DMS 273 (cell line): Measurements from ENCODE around the gene RALGAPB.
A peak's percentile ranks its signal among the peaks of the same experiment; 100 is the strongest.
"Not testable (repeated sequence)": the region's sequence is repeated elsewhere in the genome, so short reads cannot be mapped to it uniquely, and the experiment has no call there.

Experiments
- DNase-seq: peaks from one replicate; lab custom pipeline; 2025; ENCODE audit not compliant: unreplicated experiment; lab: John Stamatoyannopoulos, UW

Gene RALGAPB

GRCh38 chr20:38446441-38447209 lies 26.0 kb upstream of the RALGAPB start:
- peak; percentile 97 for DNase-seq

DNA sequence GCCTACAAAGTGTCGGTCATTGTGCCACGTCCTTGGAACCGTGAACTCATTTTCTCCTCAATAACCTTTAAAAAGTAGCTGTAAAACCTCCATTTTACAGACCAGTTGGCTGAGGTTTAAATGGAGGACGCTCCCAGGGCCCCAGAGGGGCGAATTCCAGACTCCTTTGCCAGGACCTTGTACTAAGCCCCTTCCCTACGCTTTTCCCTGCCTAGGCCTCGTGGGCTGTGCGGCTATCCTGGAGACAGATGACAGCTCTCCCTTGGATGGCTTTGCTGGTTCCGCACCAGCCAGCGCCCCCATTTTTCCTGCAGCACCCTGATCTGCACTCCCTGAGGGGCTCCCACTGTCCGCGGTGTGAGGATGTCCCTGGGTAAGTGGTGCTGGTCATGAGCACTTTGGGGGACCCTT lies 25.4 kb upstream of the RALGAPB start:
- DNase-seq = no peak

- DNase-seq = no peak
These were observed 24.5 kb upstream of the RALGAPB start for GRCh38 chr20:38447931-38448675.

- no peak for DNase-seq
These were observed 23.6 kb upstream of the RALGAPB start for GRCh38 chr20:38449046-38449445.

GRCh38 chr20:38450412-38450975 lies 22.1 kb upstream of the RALGAPB start:
- no peak for DNase-seq

GRCh38 chr20:38452880-38453624 lies 19.6 kb upstream of the RALGAPB start:
- no peak for DNase-seq

- no peak for DNase-seq
These were observed 18.7 kb upstream of the RALGAPB start for GRCh38 chr20:38453941-38454340.

DNA sequence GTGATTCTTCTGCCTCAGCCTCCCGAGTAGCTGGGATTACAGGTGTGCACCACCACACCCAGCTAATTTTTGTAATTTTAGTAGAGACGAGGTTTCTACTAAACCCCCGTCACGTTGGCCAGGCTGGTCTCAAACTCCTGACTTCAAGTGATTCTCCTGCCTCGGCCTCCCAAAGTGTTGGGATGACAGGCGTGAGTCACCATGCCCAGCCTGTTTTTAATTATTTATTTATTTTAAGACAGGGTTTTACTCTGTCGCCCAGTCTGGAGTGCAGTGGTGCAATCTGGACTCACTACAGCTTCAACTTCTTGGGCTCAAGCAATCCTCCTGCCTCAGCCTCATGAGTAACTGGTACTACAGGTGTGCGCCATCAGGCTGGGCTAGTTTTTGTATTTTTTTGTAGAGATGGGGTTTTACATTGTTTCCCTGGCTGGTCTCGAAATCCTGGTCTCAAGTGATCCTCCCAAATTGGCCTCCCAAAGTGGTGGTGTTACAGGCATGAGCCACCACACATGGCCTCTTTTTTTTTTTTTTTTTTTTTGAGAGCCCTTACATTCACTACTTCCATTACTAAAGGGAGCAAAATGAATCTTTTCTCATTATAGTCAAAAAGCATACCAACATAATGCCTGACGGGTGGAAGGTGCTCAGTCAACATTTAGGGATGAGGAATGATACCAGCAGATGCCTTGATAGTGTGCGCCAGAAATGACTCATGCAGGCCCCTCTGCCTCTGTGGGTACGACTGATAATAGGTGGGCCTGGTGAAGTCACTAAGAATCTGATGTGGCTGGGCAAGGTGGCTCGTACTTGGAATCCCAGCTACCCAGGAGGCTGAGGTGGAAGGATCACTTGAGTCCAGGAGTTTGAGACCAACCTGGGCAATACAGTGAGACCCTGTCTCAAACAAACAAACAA lies 17.8 kb upstream of the RALGAPB start:
- no peak for DNase-seq

DNA sequence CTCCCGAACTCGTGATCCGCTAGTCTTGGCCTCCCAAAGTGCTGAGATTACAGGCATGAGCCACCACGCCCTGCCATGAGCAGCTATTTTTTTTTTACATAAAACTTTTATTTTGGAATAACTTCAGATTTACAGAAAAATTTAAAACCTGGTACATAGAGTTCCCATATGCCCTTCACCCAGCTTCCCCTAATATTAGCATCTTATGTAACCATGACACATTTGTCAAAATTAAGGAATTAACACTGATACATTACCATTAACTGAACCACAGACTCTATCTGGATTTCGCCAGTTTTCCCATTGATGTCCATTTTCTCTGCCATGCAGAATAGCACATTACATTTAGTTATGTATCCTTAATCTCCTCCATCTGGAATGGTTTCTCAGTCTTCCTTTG lies 14.3 kb upstream of the RALGAPB start:
- no peak for DNase-seq

DNA sequence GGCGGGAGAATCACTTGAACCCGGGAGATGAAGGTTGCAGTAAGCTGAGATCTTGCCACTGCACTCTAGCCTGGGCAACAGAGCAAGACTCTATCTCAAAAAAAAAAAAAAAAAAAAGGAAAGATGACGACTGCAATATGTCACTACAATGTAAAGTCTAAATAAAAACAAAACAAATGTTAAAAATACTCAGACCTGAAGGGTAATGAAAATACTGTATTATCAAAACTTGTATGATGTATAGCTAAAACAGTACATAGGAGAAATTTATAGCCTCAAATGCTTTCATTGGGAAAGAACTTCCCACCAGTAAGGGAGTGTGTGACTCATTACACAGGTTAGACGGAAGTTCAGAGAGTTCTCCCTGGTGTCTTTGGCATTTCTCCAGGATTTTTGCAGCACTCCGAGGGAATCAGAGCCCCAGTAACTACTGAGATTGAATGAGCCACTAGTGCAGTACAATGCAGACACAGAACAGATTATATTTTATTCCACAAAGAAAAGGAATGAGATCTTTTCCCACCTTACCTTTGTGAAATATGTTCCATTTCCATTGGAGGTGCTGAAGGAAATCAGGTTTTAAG lies 12.5 kb upstream of the RALGAPB start:
- peak; percentile 85 for DNase-seq

DNA sequence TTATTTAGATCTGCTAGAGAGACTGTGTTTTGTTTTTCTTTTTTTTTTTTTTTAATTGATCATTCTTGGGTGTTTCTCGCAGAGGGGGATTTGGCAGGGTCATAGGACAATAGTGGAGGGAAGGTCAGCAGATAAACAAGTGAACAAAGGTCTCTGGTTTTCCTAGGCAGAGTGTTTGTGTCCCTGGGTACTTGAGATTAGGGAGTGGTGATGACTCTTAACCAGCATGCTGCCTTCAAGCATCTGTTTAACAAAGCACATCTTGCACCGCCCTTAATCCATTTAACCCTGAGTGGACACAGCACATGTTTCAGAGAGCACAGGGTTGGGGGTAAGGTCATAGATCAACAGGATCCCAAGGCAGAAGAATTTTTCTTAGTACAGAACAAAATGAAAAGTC lies 12.0 kb upstream of the RALGAPB start:
- DNase-seq = not testable (repeated sequence)

- DNase-seq = not testable (repeated sequence)
These were observed 11.5 kb upstream of the RALGAPB start for GRCh38 chr20:38461167-38461566.

DNA sequence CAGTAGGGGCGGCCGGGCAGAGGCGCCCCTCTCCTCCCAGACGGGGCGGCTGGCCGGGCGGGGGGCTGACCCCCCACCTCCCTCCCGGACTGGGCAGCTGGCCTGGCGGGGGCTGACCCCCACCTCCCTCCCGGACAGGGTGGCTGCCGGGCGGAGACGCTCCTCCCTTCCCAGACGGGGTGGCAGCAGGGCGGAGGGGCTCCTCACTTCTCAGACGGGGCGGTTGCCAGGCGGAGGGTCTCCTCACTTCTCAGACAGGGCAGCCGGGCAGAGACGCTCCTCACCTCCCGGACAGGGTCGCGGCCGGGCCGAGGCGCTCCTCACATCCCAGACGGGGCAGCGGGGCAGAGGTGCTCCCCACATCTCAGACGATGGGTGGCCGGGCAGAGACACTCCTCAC lies 11.1 kb upstream of the RALGAPB start:
- not testable (repeated sequence) for DNase-seq

- DNase-seq = no peak
These were observed 6.5 kb upstream of the RALGAPB start for GRCh38 chr20:38466171-38466570.

GRCh38 chr20:38466983-38467382 lies 5.7 kb upstream of the RALGAPB start:
- no peak for DNase-seq

GRCh38 chr20:38471245-38471644 lies 1.4 kb upstream of the RALGAPB start:
- no peak for DNase-seq

DNA sequence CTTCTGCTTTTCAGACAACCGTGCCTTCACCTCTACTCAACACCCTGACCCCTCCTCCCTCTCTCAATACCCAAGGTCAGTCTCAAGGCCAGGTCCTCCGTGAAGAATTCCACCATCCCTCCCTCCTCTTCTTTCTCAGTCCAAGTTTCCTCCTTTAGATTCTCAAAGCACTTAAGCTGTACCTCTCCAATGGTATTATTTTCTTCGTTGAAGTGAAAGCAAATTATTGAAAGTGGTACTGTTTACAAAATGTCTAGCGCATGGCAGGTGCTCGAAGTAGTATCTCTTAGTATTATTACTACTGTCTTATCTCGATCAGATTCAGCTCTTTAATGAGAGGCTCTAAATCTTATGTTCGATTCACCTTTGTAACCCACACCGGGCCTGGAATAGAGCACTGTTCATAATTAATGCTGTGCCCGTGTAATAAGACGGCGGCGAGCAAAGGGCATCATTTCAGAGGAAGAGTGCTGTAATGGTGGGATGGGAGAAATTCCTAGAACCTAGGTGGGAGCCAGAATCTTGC lies 593 bp upstream of the RALGAPB start:
- no peak for DNase-seq

GRCh38 chr20:38473367-38473795 lies 738 bp downstream of the RALGAPB start:
- DNase-seq = peak; percentile 62

- DNase-seq = no peak
These were observed 5.1 kb downstream of the RALGAPB start for GRCh38 chr20:38477747-38478146.

- DNase-seq = no peak
These were observed 7.0 kb downstream of the RALGAPB start for GRCh38 chr20:38479596-38479995.
